Ovary (tissue), 3 donors: ENCODE results near the gene GPR107.

Experiments used
- CTCF ChIP-seq, 3 donors: fragments of 450-650 bp in 2 of 3; fragments of 200-600 bp in 1 of 3; IDR thresholded peaks; one replicate each; pipeline versions ENCODE4 v1.5.1 to v1.8.0; 2016 to 2022; ENCODE audit warnings: antibody characterized with exemption in 3 of 3, mild to moderate bottlenecking in 1 of 3
- EP300 ChIP-seq: sonication (generic); formaldehyde crosslinking; IDR thresholded peaks from one replicate; pipeline ENCODE4 v1.6.1; 2017; ENCODE audit warnings: antibody characterized with exemption
- POLR2A ChIP-seq: fragments of 450-650 bp; IDR thresholded peaks from one replicate; pipeline ENCODE4 v1.6.1; 2017; ENCODE audit warnings: antibody characterized with exemption, mild to moderate bottlenecking, moderate library complexity
- donor health status: DM: no; HTN: no; CAD: no.

DNA sequence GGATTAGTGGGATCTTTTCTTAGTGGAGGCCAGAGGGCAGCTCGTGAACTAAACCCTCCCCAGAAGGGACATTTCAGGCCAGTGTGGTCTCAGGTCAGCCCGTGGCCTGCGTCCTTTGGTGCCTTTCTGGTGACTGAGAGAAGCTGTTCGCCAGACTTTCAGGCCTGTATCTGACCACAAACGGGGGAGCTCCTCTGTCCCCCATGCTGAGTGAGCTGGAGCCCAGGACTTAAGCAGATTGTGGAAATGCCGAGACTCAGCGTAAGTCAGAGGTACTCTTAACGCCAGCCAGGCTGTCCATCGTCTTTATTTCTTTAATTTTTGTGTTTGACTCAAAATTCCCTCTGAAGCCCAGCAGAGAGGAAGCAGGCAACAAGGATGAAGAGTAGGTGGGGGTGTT, 63.7 kb downstream of the GPR107 start:
- TF ChIP-seq CTCF (IDR thresholded peaks at IDR 0.05) (no peak), EP300 (no peak), POLR2A (no peak)
